ENCODE results near the gene TTLL5.
A peak's percentile ranks its signal among the peaks of the same experiment; 100 is the strongest.
"Not testable (repeated sequence)": the region's sequence is repeated elsewhere in the genome, so short reads cannot be mapped to it uniquely, and the experiment has no call there.

The TTLL5 gene

DNA sequence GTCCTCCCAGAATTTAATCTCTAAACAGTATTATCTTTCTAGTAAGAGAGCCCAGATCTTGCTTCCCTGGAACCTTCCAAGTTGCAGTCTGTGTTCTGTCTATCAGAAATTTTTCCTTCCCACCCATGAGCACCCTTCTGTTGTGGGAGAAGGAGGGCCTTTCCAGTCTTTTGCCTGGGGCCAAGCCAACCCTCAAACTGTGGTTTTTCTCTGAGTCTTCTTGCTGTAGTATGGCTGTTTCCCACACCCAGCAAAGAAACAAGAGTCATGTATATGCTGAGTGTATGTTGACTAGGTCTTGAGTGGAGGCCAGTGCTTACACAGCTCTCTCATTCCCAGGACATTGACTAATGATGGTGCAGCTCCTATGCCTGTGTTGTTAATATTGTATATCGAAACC lies 216.2 kb downstream of the TTLL5 start:
- DNase-seq, result no peak

DNA sequence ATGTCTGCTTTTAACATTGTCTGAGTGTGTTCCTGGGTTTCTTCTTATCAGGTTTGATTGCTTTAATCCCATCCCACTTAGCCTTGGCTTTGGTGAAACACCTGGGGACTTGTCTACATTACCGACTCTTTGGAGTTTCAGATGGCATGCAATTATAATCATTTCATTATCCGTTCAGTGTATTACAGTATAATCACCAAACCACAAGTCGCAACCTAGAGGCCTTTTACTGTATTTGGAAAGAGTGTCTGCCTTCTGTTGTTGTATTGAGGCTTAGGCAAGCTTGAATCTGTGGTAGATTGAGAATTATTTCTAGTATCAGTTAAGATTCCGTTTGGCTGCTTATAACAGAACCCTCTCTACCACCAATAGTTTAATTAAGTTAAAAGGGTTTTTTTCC lies 216.8 kb downstream of the TTLL5 start:
- no peak for DNase-seq

DNA sequence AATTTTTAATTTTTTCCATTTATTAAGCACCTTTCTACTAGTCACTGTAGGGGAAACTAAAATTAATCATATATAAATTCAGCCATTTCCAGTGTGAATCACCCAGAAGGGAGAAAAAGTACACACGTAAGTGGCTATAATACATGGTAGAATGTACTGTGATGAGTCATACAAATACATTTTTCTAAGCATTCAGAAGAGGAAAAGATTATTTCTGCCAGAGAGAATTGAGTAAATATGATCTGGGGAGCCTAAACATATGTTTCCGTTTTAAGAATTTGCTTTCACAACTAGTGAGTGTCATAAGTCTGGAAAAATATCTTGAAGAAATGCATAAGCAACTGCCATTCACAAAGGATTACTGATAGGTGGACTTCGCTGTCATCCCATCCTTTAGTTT lies 218.0 kb downstream of the TTLL5 start:
- DNase-seq, result no peak

DNA sequence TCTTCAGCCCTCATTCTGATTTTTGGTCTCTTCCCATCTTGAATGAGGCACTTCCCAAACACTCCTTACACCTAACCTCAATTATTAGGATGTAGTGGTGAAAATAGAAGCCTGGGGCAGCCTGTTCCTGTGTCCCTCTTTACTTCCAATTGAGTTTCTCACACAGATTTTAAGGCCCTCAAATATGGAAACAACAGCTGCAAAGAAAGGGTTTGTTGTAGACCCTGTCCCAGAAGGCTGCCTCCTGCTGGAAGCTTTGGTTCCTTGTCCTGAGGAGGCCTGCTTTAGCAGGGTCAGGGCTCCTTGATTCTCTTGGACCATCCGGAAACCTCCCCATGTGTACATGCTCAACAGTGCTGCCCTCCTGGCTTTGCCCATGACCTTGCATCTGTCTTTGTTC lies 219.5 kb downstream of the TTLL5 start:
- no peak for DNase-seq

DNA sequence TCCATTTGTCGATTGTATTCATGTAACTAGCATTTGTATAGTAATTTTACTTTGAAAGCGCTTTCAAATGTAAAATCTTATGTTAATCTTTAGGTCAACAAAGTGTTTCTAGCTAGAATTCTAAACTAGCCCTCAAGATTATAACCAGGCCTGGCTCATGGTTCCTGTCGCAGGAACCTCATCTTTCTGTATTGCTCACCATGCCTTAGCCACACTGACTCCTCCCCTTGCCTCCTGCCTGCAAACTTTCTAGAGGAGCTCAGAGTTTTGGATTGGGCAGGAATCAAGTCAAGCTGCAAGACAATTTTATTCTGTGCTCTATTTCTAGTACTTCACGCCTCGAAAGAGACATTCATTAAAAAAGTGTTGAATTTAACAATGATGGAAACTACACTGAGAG lies 220.9 kb downstream of the TTLL5 start:
- no peak for DNase-seq

DNA sequence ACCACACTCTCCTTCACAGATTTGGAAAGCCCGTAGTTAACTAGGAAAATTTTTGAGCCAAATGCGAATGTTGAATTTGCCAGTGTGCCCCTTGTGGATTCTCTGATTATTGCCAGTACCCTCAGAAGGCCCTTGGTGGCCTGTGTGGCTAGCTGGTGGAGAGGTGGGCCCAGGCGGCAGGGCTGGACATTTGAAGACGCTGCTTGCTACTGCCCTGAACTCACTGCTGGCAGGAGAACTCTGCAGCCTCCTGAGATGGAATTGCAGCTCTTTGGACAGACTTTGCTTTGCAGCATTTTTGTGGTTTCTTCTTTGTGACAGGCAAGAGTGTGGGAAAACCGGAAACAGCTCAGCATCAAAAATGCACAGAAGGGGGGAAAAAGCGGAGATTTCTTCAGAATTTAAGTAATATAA lies 223.2 kb downstream of the TTLL5 start:
- DNase-seq, result no peak

DNA sequence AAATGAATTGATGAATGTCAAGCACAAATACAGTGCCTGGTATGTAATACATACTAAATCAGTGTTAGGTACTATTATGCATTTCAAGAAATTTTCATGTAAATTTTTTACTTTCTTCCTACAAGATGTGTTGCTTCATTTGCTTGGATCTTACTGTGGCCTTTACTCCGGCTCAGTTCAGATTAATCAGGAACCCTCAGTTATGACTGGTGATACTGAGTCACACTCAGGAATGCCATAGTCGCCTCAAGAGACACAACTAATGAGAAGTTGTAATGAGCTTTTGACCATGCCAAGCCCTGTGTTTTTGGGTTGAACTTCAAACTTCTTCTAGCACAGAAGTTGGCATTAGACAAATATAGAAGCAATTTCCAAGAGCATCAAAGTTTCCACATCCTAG lies 224.8 kb downstream of the TTLL5 start:
- DNase-seq, result no peak

DNA sequence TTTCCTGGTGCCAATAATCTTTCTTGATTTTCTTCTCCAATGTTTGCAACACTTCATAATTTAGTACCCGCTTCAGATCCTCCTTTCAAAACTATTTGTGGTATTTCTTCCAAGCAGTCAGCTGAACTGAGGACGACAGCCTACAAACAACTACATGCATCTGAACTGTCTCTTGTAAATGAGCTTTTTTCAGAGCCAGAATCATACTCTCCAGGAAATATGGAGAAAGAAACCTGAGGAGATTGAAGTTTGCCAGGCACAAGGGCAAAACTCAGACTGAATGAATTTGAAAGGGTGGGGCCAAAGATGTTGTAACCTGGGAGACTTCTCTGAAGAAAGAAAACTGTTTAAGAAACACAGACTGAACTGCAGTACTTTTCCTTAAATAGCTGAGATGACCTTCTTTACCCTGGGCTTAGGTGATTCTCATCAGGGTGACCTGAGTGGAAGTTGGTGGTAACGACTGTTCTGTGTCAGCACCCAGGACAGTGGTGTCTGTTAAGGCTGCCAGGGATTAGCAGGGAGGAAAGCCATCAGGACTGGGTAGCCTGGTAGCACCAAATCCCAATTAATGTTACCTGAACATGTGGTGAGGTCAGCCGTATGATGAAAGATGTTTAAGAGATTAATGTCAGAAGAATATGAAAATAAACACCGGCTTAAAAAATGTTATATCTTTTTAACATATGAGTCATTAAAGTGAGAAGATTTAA lies 225.7 kb downstream of the TTLL5 start:
- DNase-seq, result no peak

DNA sequence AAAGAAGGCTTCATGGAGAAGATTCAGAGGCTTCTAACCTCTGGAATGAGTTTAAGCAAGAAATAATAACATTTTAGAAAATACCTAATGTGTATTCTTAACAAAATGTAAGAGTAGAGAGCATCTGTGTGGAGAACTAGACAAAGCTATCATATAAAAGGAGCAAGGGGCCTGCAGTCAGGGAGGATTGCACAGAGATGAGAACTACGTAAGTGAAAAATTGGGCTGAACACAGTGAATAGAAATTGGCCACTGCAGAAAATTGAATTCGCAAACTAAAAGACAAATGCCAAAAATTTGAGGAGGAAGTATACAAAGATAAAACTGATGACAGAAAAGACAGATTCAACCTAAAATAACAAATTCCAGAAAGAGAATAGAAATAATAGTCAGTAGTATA lies 227.9 kb downstream of the TTLL5 start:
- DNase-seq, result no peak

DNA sequence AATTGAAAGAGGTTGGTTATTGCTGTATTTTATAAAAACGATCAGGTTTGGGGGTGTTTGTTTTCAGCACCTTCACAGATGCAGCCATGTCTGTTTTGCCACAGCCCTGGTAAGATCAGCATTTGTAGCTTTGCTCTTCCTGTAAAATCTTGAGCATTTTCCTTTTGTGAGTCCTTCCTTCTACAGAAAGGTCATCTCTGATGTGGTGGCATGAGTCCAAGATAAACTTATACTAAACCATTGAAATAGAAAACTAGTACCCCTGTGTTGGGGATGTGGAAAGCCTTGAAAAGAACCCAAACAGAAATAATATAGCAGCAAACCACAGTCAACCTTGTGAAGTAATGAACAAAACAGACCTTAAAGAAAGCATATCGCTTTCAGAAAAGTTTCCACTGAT lies 235.3 kb downstream of the TTLL5 start:
- no peak for DNase-seq

DNA sequence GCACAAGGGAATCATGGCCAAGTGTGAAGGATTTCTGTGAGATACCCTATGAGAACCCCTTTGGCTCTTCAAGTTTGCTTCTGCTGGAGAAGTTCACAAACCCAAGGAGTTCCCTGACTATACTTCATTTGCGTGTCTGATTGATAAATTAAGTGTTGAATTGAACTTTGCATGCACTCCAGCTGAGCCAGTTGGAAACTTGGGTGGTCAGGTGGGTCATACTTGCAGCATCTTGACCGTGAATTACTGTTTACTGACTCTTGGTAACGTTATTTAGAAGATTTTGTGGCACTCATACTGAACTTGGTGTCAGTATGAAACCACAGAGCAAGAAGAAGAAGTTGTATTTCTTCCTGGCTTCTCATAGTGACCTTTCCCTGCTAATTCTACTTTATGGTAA lies 243.3 kb downstream of the TTLL5 start:
- no peak for DNase-seq

DNA sequence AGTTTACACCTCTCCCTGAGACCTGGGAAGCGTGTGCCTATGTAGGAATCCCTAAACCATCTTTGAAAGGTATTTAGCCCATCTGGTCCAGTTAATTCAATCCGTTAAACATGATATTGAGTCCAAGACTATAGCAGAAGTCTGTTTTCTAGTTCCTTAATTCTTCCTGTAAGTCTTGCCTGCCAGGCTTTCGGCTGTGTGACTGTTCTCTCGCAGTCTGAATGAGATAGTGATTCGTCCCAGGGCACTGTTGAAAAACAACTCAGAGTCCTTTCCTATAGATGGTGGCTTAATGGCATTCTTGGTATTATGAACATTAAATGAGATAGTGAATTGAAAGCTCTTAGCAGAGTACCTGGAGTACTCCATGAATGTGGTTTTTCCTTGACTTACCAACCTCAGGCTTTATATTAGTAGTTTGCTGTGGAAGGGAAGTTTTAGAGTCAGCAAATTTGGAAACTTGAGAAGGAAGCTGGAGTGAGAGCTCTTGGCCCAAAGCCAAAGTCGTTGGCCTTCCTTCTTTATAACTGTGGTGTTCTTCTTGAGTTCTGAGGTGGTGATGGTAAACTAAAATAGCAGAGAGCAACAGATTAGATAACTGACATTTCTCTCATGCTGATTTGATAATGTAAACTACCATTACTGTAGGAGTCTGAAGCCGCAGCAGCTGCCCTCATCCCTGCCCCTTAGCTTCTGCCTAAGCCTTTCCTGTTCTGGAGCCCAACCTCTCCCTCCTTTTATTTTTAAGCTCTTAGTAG lies 244.3 kb downstream of the TTLL5 start:
- no peak for DNase-seq

DNA sequence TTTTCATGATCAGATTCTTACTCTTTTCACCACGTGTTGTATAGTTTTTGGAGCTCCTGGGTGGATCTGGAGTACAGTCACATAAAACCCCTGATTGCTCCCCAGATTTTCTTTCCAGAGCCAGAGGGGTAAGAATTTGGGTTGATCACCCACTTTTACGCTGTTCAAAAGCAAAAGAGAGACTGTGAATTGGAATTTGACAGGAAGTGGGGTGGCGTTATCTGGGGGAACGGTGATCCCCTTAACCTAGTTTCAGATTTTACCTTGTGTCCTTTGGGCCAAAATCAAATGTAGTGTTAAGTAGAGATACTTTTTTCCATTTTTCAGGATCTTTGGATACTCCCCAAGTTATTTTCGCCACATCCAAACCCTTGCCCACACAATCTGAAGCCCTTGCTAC lies 245.2 kb downstream of the TTLL5 start:
- DNase-seq, result no peak

DNA sequence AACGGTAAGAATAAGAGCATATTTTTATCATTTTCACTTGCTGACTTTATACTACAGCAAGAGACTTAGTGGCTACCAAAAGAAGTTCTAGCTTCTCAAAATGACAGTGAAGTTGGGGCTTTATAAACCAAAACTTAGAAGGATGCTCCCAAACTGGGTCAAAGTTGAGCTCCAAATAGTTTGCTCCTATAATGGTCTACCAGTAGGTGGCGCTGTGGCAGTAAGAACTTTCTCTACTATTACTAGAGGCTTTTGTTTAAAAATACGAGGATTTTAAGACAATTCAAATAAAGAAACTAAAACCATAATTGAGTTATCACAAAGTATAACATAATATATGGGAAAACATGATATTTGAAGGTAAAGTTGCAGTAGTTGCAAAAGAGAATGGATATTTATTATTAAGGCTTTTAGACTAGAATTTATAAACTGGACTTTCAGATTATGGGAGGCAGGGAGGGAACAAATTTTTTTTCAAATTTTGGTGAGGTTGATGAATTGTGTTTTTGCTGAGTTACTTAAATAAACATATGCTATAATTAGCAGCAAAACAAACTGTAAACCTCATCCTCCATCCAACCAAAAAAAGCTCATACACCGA lies 245.7 kb downstream of the TTLL5 start:
- DNase-seq, result peak; percentile 50

DNA sequence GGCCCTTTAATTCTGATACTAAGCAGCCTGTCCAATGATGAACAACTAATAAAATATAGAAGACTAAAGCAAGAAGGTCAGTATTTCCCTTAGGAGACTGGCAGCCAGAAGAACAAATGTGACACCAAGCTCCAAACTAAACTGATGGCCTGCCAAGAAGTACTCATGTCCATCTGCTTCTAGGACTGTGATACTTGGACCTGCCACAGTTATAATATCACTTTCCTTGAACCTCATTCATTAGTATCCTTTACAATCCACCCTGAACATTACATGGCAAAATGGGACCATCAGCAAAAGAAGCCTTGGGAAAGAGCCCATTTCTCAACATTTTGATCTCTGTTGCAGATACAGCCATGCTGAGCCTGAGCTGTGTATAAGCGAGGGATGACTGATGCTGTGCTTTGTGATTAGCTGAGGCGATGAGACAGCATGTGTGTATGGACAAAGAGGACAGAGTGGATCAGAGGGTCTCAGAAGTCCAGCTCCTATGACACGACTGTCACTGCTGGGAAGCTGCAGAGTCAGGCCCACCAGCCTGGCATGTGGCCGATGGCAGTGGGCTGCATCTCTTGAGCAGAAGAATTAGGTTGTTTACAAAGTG lies 246.8 kb downstream of the TTLL5 start:
- DNase-seq, result no peak

DNA sequence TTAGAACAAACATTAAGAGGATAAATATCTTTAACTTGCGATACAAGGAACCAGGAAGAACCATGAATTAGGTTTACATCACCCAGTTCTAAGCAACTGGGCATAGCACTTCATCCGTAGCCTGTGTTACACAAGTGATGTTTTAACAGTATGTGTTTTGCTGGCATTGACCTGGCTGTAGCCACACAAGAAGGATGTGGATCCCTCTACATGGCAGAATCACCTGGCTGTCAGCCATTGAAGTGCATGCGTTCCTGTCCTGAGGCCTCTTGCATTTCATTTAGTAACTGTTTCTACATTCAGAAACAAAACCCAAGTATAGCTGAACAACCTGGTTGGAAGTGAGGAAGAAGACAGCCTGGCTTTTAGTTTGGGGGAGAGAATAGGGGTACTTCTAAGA lies 248.6 kb downstream of the TTLL5 start:
- no peak for DNase-seq

DNA sequence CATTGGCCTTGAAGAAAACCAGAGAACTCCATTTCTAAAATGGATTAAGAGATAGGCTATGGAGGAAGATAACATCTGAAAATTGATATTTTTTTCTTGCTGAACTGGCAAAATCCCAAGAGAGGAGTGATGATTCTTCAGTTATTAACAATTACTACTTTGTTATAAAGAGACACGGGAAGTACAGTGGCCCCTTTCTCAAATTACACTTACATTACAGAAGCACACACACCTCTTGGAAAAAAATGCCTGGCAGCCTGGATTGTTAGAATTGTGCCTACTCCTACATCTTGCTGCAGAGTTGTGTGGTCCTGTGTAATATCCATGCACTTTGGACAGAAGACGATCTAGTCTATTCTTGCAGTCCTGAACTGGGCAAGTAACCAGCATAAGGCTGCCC lies 249.0 kb downstream of the TTLL5 start:
- DNase-seq, result no peak

DNA sequence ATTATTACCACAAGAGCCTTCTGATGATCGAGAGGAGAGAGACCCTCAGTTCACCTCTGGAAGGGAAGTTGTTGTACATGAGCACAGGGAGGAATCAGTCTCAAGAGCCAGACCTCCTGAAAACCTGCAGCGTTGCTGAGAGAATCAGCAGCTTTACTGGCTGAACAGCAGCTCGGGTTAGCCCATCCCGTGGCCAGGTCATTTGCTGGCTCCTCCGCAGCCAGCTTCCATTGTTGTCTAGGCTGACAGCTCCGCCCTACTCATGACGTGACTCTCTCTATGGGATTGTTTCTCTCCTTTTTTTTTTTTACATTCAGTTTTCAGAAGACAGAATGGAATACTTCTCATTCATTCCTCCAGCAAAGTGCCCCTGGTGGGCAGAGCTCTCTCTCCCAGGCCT lies 250.8 kb downstream of the TTLL5 start:
- no peak for DNase-seq

DNA sequence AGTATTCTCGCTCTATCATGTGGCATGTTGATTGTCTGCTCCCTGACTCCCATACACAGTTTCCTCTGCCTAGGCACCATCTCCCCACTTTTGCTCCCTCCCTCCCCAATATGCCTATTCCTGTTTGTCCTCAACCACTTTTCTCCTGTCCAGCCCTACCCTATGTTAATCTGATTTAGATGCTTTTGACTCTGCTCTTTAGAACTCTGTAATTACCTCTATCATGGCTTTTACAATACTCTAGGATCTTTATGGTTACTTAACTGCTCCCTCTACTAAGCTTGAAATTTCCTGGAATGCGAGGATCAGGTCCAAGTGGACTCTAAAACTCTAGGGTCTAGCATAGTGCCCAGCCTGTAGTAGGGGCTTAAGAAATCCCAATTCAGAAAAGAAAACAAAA lies 252.1 kb downstream of the TTLL5 start:
- no peak for DNase-seq

DNA sequence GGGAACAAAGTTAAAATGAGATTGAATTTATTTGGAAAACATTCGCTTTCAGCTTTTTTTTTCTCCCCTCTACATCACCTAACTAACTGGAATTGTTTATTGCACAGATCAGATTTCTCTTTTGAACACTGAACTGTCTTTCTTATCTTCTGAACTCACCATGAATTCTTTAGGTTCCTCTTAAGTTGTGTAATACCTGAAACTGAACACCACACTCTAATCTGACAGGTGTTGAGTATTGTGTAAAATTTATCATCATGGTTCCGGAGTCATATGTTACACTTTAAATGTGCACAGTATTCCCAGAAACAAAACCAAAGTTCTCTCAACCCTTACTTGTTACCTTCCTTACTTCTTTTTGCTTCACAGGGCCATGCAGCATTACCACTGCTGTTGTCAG lies 254.0 kb downstream of the TTLL5 start:
- DNase-seq, result no peak

DNA sequence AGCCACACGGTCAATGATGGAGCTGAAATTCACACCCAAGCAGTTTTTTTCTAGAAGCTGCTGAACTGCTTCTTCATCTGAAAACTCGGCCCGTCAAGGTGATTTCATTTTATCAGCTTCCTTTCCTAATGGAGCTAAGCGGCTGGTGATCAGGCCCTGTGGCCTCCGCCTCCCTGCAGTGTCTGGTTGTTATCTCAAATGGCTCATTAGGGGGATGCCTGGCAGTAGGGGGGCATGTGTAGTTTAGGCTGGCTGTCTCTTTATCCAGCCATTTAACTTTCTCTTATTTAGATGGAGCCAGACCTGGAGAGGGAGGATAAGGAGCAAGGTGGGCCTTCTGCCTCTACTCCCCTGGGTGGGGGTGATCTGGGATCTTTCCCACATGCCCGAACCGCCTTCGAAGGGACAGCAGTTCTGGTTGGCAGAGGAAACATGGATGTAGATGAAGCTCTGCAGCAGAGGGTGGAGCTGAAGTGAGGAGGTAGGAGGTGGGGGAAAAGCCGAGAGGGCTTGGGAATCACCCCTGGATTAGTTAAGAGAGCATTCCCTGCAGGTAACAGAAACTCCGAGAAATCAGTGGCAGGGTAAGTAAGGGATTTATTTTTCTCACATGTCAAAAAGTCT lies 256.4 kb downstream of the TTLL5 start:
- DNase-seq, result no peak

DNA sequence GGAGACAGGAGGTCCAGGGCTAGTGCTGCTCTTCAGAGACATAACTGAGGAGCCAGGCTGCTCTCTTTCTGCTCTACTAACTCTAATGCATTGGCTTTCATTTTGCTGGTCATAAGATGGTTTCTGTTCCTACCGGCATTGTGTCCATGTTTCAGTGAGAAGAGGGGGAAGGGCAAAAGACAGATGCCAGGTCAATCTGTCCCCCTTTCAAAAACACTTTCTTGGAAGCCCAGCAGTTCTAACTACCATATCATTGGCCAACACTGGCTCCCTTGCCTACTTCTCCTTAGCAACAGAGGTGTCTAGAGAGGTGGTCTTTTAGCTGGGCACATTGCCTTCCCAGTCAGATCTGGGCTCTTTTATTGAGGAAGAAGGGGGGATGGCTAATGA lies 256.9 kb downstream of the TTLL5 start:
- DNase-seq, result no peak

DNA sequence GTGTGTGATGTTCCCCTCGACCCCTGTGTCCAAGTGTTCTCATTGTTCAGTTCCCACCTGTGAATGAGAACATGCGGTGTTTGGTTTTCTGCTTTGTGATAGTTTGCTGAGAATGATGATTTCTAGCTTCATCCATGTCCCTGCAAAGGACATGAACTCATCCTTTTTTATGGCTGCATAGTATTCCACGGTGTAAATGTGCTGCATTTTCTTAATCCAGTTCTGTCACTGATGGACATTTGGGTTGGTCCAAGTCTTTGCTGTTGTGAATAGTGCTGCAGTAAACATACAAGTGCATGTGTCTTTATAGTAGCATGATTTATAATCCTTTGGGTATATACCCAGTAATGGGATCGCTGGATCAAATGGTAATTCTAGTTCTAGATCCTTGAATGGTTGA lies 259.4 kb downstream of the TTLL5 start:
- DNase-seq, result not testable (repeated sequence)

Data from stimulated activated naive CD4-positive, alpha-beta T cell treated with Interleukin-2 at 50 U/mL for 16 hours (primary cell).